Peyer's patch (tissue), 4 donors: ENCODE data around the gene TCF19. TPM values are rescaled to one million over a fixed set of nuclear protein-coding genes. Genes with fewer than 3 reads are reported as not detected.
"Not testable (repeated sequence)": the region's sequence is repeated elsewhere in the genome, so short reads cannot be mapped to it uniquely, and the experiment has no call there.

Experiments
- DNase-seq, 3 donors: peaks; one replicate each; pipeline ENCODE4 v3.0.0-alpha.2; 2017 to 2019
- H3K27ac ChIP-seq, 4 donors: fragments of 200-600 bp; sonication (generic); one replicate each; pipeline ENCODE4 v1.5.1; 2016 to 2019
- H3K27me3 ChIP-seq, 2 donors: fragments of 200-600 bp; sonication (generic); one replicate each; pipeline ENCODE4 v1.5.1; 2019
- H3K36me3 ChIP-seq, 3 donors: fragments of 200-600 bp; sonication (generic); one replicate each; pipeline ENCODE4 v1.5.1; 2016 to 2019
- H3K4me1 ChIP-seq, 4 donors: fragments of 200-600 bp; sonication (generic); one replicate each; pipeline ENCODE4 v1.5.1; 2016 to 2019
- H3K4me3 ChIP-seq, 4 donors: fragments of 200-600 bp; sonication (generic); 1 replicate in 3 of 4; 2 replicates in 1 of 4; pipeline ENCODE4 v1.5.1; 2016 to 2019; ENCODE audit warnings: mild to moderate bottlenecking in 1 of 4
- H3K9me3 ChIP-seq, 4 donors: fragments of 200-600 bp; sonication (generic); one replicate each; pipeline ENCODE4 v1.5.1; 2016 to 2019; ENCODE audit warnings: mild to moderate bottlenecking in 1 of 4
- CTCF ChIP-seq, 6 experiments: fragments of 450-650 bp in 4 of 6; fragments of 200-600 bp in 2 of 6; sonication (generic) in 1 of 6; IDR thresholded peaks; one replicate each; pipeline ENCODE4 v1.5.1; 2017 to 2019; ENCODE audit warnings: antibody characterized with exemption in 6 of 6, mild to moderate bottlenecking in 3 of 6, moderate library complexity in 1 of 6
- POLR2A ChIP-seq, 2 donors: fragments of 450-650 bp; IDR thresholded peaks; one replicate each; pipeline ENCODE4 v1.5.1; 2017; ENCODE audit warnings: antibody characterized with exemption in 2 of 2, mild to moderate bottlenecking in 2 of 2, moderate library complexity in 2 of 2
- total RNA-seq, 4 donors: library from RNA; depleted of rRNA; stranded (reverse); fragments of >200 nt; gene quantifications; one replicate each; pipeline ENCODE4 v1.1.0, GENCODE V29; 2016

The TCF19 gene
- total RNA-seq, 4 donors from 2014 or later = 4.0 to 28.9 (median 7.1) TPM

- peaks cover 0 to 22% (median 11%) of the 10 kb centered on the region in 4 donors for H3K4me1 ChIP-seq
- peaks cover 0 to 11% (median 0%) of the 10 kb centered on the region in 3 donors for H3K36me3 ChIP-seq
- no peak for TF ChIP-seq CTCF (IDR thresholded peaks at IDR 0.05)
- no peak for TF ChIP-seq POLR2A (IDR thresholded peaks at IDR 0.05)
- no peak for DNase-seq
- no peak overlapping the region for H3K27ac ChIP-seq
- H3K4me3 ChIP-seq = no peak overlapping the region
- H3K9me3 ChIP-seq = no peaks in the 10 kb centered on the region
- H3K27me3 ChIP-seq = no peaks in the 10 kb centered on the region
Observed at GRCh38 chr6:31161216-31162126, 3.1 kb downstream of the TCF19 start.

- Histone ChIP-seq H3K4me3 (no peak overlapping the region), H3K4me1 (peaks cover 0 to 14% (median 7%) of the 10 kb centered on the region in 4 donors), H3K9me3 (no peaks in the 10 kb centered on the region), H3K27ac (no peak overlapping the region), H3K36me3 (peaks cover 0 to 11% (median 0%) of the 10 kb centered on the region in 3 donors), H3K27me3 (no peaks in the 10 kb centered on the region)
- no peak for TF ChIP-seq CTCF (IDR thresholded peaks at IDR 0.05)
- no peak for TF ChIP-seq POLR2A (IDR thresholded peaks at IDR 0.05)
- no peak for DNase-seq
Observed at GRCh38 chr6:31162463-31163165, 4.2 kb downstream of the TCF19 start.

- no peak for DNase-seq
- H3K4me1 ChIP-seq = peaks cover 0 to 9% (median 7%) of the 10 kb centered on the region in 4 donors
- H3K27ac ChIP-seq = no peak overlapping the region
- H3K9me3 ChIP-seq = no peaks in the 10 kb centered on the region
- no peaks in the 10 kb centered on the region for H3K27me3 ChIP-seq
- no peak overlapping the region for H3K4me3 ChIP-seq
- H3K36me3 ChIP-seq = peaks cover 0 to 11% (median 0%) of the 10 kb centered on the region in 3 donors
- TF ChIP-seq POLR2A (IDR thresholded peaks at IDR 0.05) (no peak), CTCF (IDR thresholded peaks at IDR 0.05) (no peak)
Observed at GRCh38 chr6:31163922-31164321, 5.5 kb downstream of the TCF19 start.

- H3K27ac ChIP-seq = peak overlapping the region in 1 of 4 donors; percentile 64
- H3K4me3 ChIP-seq, H3K27me3 ChIP-seq, H3K4me1 ChIP-seq, H3K9me3 ChIP-seq: not testable (repeated sequence)
- peak in 1 of 3 donors; percentile 6 for DNase-seq
- H3K36me3 ChIP-seq = peaks cover 0 to 11% (median 0%) of the 10 kb centered on the region in 3 donors
Observed at GRCh38 chr6:31164475-31165063, 6.2 kb downstream of the TCF19 start.

- H3K36me3 ChIP-seq = peaks cover 0 to 11% (median 0%) of the 10 kb centered on the region in 3 donors
- not testable (repeated sequence) for H3K9me3 ChIP-seq, H3K27me3 ChIP-seq, H3K4me1 ChIP-seq, H3K4me3 ChIP-seq
- H3K27ac ChIP-seq = peak overlapping the region in 1 of 4 donors; percentile 64
- DNase-seq = peak; percentile 18 to 73 (median 72)
Observed at GRCh38 chr6:31165064-31165832, 6.9 kb downstream of the TCF19 start.

GRCh38 chr6:31165986-31166385 is 7.6 kb downstream of the TCF19 start:
- TF ChIP-seq POLR2A (IDR thresholded peaks at IDR 0.05) = no peak
- TF ChIP-seq CTCF (IDR thresholded peaks at IDR 0.05) = no peak
- H3K4me1 ChIP-seq = no peaks in the 10 kb centered on the region

More at GRCh38 chr6:31165986-31166385, 7.6 kb downstream of the TCF19 start:
- Histone ChIP-seq H3K27ac (peak overlapping the region in 1 of 4 donors; percentile 64), H3K27me3 (no peaks in the 10 kb centered on the region), H3K4me3 (no peak overlapping the region), H3K36me3 (peaks cover 0 to 11% (median 0%) of the 10 kb centered on the region in 3 donors), H3K9me3 (no peaks in the 10 kb centered on the region)
- no peak for DNase-seq
